Stimulated activated CD8-positive, alpha-beta memory T cell treated with anti-CD3 and anti-CD28 coated beads, Interleukin-7, amount 100 ng/mL, for 48 hours (primary cell): Measurements from ENCODE around the gene ZFPM1.

Experiments used
- DNase-seq, 2 donors: peaks; one replicate each; pipeline ENCODE4 v3.0.0-alpha.2; 2020; ENCODE audit warnings: low read depth in 1 of 2; ENCODE audit errors: extremely low read depth in 1 of 2

Gene ZFPM1

GRCh38 chr16:88495268-88495772 lies 42.2 kb downstream of the ZFPM1 start:
- DNase-seq = no peak

GRCh38 chr16:88497561-88498462 lies 44.7 kb downstream of the ZFPM1 start:
- no peak for DNase-seq

GRCh38 chr16:88498576-88499208 lies 45.6 kb downstream of the ZFPM1 start:
- DNase-seq = no peak

- no peak for DNase-seq
Measured at GRCh38 chr16:88499292-88499691, 46.2 kb downstream of the ZFPM1 start.

GRCh38 chr16:88499836-88500251 lies 46.8 kb downstream of the ZFPM1 start:
- no peak for DNase-seq

GRCh38 chr16:88500255-88500661 lies 47.2 kb downstream of the ZFPM1 start:
- DNase-seq = no peak

- DNase-seq = no peak
Measured at GRCh38 chr16:88502371-88502770, 49.3 kb downstream of the ZFPM1 start.

- DNase-seq = no peak
Measured at GRCh38 chr16:88502776-88503280, 49.7 kb downstream of the ZFPM1 start.

- no peak for DNase-seq
Measured at GRCh38 chr16:88503374-88503770, 50.3 kb downstream of the ZFPM1 start.

GRCh38 chr16:88503771-88504488 lies 50.9 kb downstream of the ZFPM1 start:
- DNase-seq = no peak

- DNase-seq = no peak
Measured at GRCh38 chr16:88504489-88505404, 51.7 kb downstream of the ZFPM1 start.

GRCh38 chr16:88505405-88506082 lies 52.5 kb downstream of the ZFPM1 start:
- peak; percentile 16 to 38 for DNase-seq

- no peak for DNase-seq
Measured at GRCh38 chr16:88506723-88507122, 53.6 kb downstream of the ZFPM1 start.

GRCh38 chr16:88507231-88507743 lies 54.2 kb downstream of the ZFPM1 start:
- no peak for DNase-seq

- DNase-seq = no peak
Measured at GRCh38 chr16:88508376-88508867, 55.3 kb downstream of the ZFPM1 start.

- no peak for DNase-seq
Measured at GRCh38 chr16:88508868-88509748, 56.0 kb downstream of the ZFPM1 start.

- no peak for DNase-seq
Measured at GRCh38 chr16:88509749-88510069, 56.6 kb downstream of the ZFPM1 start.
